Right lobe of liver (tissue), 4 donors: ENCODE measurements around the gene SLC29A2.

ENCODE experiments used
- CTCF ChIP-seq, 4 donors: fragments of 200-600 bp in 3 of 4; fragments of 450-650 bp in 1 of 4; IDR thresholded peaks; one replicate each; pipeline versions ENCODE4 v1.5.1 to v1.8.0; 2016 to 2022; ENCODE audit warnings: antibody characterized with exemption in 4 of 4, mild to moderate bottlenecking in 2 of 4
- POLR2A ChIP-seq: fragments of 450-650 bp; IDR thresholded peaks from one replicate; pipeline ENCODE4 v1.6.1; 2017; ENCODE audit warnings: antibody characterized with exemption, mild to moderate bottlenecking
- donor health status: DM: no; HTN: no; CAD: no.
- donor health status: DM: no; HTN: no; CAD: no.
- donor health status: DM: no; HTN: yes; CAD: no.

DNA sequence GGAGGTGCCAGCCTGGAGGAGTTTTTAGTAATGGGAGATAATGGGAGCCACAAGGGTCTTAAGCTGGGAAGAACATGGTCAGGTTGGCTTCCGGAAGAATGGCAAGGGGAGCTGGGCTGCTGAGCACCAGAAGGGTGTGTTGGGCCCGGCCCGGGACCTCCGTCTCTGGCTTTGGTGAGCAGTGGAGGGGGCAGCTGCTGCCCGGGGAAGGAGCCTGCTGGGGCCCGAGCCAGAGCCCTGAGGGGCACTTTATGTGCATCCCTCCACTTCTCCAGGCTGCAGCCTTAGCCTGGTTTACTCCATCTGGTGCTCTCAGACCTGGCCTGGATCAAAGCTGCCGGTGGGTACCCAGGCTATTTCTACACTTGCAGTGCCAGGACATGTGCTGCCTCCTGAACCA is 40.5 kb upstream of the SLC29A2 start:
- no peak for TF ChIP-seq POLR2A
- TF ChIP-seq CTCF (IDR thresholded peaks at IDR 0.05): no peak
